ENCODE measurements around the gene ZFHX2.
"Not testable (repeated sequence)": the region's sequence is repeated elsewhere in the genome, so short reads cannot be mapped to it uniquely, and the experiment has no call there.

The ZFHX2 gene

GRCh38 chr14:23538785-23539184 lies 12.8 kb downstream of the ZFHX2 start:
- DNase-seq: peak; percentile 24

- no peak for DNase-seq
These were observed 13.4 kb downstream of the ZFHX2 start for GRCh38 chr14:23538050-23538718.

- no peak for DNase-seq
These were observed 14.1 kb downstream of the ZFHX2 start for GRCh38 chr14:23537351-23538049.

- not testable (repeated sequence) for DNase-seq
These were observed 14.7 kb downstream of the ZFHX2 start for GRCh38 chr14:23536906-23537305.

GRCh38 chr14:23536494-23536893 lies 15.1 kb downstream of the ZFHX2 start:
- no peak for DNase-seq

GRCh38 chr14:23535943-23536342 lies 15.6 kb downstream of the ZFHX2 start:
- DNase-seq: no peak

GRCh38 chr14:23533652-23534435 lies 17.7 kb downstream of the ZFHX2 start:
- DNase-seq: no peak

- DNase-seq: no peak
These were observed 18.9 kb downstream of the ZFHX2 start for GRCh38 chr14:23532658-23533057.

GRCh38 chr14:23531391-23531790 lies 20.2 kb downstream of the ZFHX2 start:
- no peak for DNase-seq

GRCh38 chr14:23530375-23531055 lies 21.1 kb downstream of the ZFHX2 start:
- no peak for DNase-seq

GRCh38 chr14:23529016-23529415 lies 22.5 kb downstream of the ZFHX2 start:
- DNase-seq: no peak

- no peak for DNase-seq
These were observed 23.0 kb downstream of the ZFHX2 start for GRCh38 chr14:23528555-23528954.

GRCh38 chr14:23525611-23526010 lies 26.0 kb downstream of the ZFHX2 start:
- no peak for DNase-seq

GRCh38 chr14:23524954-23525353 lies 26.6 kb downstream of the ZFHX2 start:
- no peak for DNase-seq

- no peak for DNase-seq
These were observed 28.1 kb downstream of the ZFHX2 start for GRCh38 chr14:23523229-23524016.

- no peak for DNase-seq
These were observed 28.8 kb downstream of the ZFHX2 start for GRCh38 chr14:23522643-23523198.

GRCh38 chr14:23521785-23522640 lies 29.6 kb downstream of the ZFHX2 start:
- no peak for DNase-seq

- no peak for DNase-seq
These were observed 30.5 kb downstream of the ZFHX2 start for GRCh38 chr14:23520899-23521533.

- DNase-seq: no peak
These were observed 32.9 kb downstream of the ZFHX2 start for GRCh38 chr14:23518709-23519108.

- DNase-seq: no peak
These were observed 33.8 kb downstream of the ZFHX2 start for GRCh38 chr14:23517650-23518326.
